Endothelial cell of umbilical vein (primary cell): ENCODE measurements around the gene SLC6A6.

Experiments
- EZH2 ChIP-seq: IDR thresholded peaks from 2 replicates; pipeline ENCODE4 v1.6.1; 2012; ENCODE audit warnings: borderline replicate concordance, low read depth, mild to moderate bottlenecking, moderate library complexity, low read length, inconsistent platforms; ENCODE audit not compliant: severe bottlenecking
- TF ChIP-seq, protein P1 (sequence below), 2 donors: IDR thresholded peaks; 1 replicate in 1 of 2; 2 replicates in 1 of 2; pipeline ENCODE4 v1.5.1; 2011; ENCODE audit warnings: low read length in 2 of 2, mild to moderate bottlenecking in 2 of 2, moderate library complexity in 2 of 2, control low read depth in 1 of 2, inconsistent platforms in 1 of 2, low read depth in 1 of 2; ENCODE audit not compliant: insufficient read depth in 1 of 2; ENCODE audit errors: extremely low read depth in 1 of 2

DNA sequence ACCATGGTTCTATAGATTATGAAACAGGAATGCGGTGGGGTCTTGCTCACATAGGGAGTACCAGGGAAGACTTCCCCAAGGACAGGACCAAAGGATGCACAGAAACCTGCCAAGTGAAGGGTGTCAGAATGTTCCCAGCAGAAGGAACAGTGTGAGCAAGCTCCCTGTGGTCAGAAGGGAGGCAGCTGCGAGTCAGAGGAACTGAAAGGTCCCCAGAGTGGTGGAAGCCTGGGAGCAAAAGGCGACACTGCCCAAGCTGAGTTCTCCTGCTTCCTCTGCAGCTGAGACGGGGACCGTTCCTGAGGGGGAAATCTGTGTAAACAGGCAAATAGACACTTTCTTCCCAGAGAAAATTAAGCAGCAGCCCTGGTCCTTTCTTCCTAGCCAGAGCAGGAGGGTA, 14.2 kb upstream of the SLC6A6 start:
- TF ChIP-seq, protein P1, sequence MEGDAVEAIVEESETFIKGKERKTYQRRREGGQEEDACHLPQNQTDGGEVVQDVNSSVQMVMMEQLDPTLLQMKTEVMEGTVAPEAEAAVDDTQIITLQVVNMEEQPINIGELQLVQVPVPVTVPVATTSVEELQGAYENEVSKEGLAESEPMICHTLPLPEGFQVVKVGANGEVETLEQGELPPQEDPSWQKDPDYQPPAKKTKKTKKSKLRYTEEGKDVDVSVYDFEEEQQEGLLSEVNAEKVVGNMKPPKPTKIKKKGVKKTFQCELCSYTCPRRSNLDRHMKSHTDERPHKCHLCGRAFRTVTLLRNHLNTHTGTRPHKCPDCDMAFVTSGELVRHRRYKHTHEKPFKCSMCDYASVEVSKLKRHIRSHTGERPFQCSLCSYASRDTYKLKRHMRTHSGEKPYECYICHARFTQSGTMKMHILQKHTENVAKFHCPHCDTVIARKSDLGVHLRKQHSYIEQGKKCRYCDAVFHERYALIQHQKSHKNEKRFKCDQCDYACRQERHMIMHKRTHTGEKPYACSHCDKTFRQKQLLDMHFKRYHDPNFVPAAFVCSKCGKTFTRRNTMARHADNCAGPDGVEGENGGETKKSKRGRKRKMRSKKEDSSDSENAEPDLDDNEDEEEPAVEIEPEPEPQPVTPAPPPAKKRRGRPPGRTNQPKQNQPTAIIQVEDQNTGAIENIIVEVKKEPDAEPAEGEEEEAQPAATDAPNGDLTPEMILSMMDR (IDR thresholded peaks at IDR 0.05; ENCODE audit: extremely low read depth in 1 of 2, insufficient read depth in 1 of 2, low read depth in 1 of 2, low read length in 2 of 2): no peak
- TF ChIP-seq EZH2: no peak
